ENCODE results near the gene SLC44A3. TPM values are rescaled to one million over a fixed set of nuclear protein-coding genes. Genes with fewer than 3 reads are reported as not detected.

The SLC44A3 gene
- total RNA-seq, 1 donor from 2014 or later: 19.5 TPM

- H3K36me3 Mint-ChIP-seq: peaks cover 53% of the 10 kb centered on the region
- H3K9me3 Mint-ChIP-seq: peaks cover 6% of the 10 kb centered on the region
- peaks cover 48% of the 10 kb centered on the region for H3K4me1 Mint-ChIP-seq (ENCODE audit: unreplicated experiment)
- H3K27ac Mint-ChIP-seq: peak overlapping the region; percentile 19
- H3K4me3 Mint-ChIP-seq: peak overlapping the region; percentile 3
- no peak for DNase-seq (ENCODE audit: extremely low spot score, unreplicated experiment)
- no peaks in the 10 kb centered on the region for H3K27me3 Mint-ChIP-seq
- no peak for TF ChIP-seq CTCF (conservative IDR thresholded peaks at IDR 0.05)
These were observed 89.3 kb downstream of the SLC44A3 start for GRCh38 chr1:94909486-94909885.

- no peak for TF ChIP-seq CTCF (conservative IDR thresholded peaks at IDR 0.05)
- Mint-ChIP-seq H3K4me3 (no peak overlapping the region), H3K27ac (no peak overlapping the region), H3K27me3 (no peaks in the 10 kb centered on the region), H3K36me3 (peaks cover 57% of the 10 kb centered on the region), H3K9me3 (peaks cover 6% of the 10 kb centered on the region), H3K4me1 (ENCODE audit: unreplicated experiment) (peaks cover 54% of the 10 kb centered on the region)
- no peak for DNase-seq (ENCODE audit: extremely low spot score, unreplicated experiment)
These were observed 92.4 kb downstream of the SLC44A3 start for GRCh38 chr1:94912263-94913184.

- no peak overlapping the region for H3K4me3 Mint-ChIP-seq
- no peak overlapping the region for H3K27ac Mint-ChIP-seq
- no peak for TF ChIP-seq CTCF (conservative IDR thresholded peaks at IDR 0.05)
- no peak for DNase-seq (ENCODE audit: extremely low spot score, unreplicated experiment)
- peaks cover 55% of the 10 kb centered on the region for H3K4me1 Mint-ChIP-seq (ENCODE audit: unreplicated experiment)
- no peaks in the 10 kb centered on the region for H3K27me3 Mint-ChIP-seq
- H3K36me3 Mint-ChIP-seq: peaks cover 55% of the 10 kb centered on the region
- no peaks in the 10 kb centered on the region for H3K9me3 Mint-ChIP-seq
These were observed 97.1 kb downstream of the SLC44A3 start for GRCh38 chr1:94917251-94917650.

- peak overlapping the region; percentile 57 for H3K4me3 Mint-ChIP-seq
- peak overlapping the region; percentile 56 for H3K27ac Mint-ChIP-seq
These were observed 99.3 kb downstream of the SLC44A3 start for GRCh38 chr1:94919241-94920030.

GRCh38 chr1:94920061-94920460 is 99.9 kb downstream of the SLC44A3 start:
- peak overlapping the region; percentile 56 for H3K27ac Mint-ChIP-seq
- H3K9me3 Mint-ChIP-seq: no peaks in the 10 kb centered on the region
- H3K27me3 Mint-ChIP-seq: no peaks in the 10 kb centered on the region
- TF ChIP-seq CTCF (conservative IDR thresholded peaks at IDR 0.05): peak; percentile 22
- H3K36me3 Mint-ChIP-seq: peaks cover 48% of the 10 kb centered on the region
- peaks cover 63% of the 10 kb centered on the region for H3K4me1 Mint-ChIP-seq (ENCODE audit: unreplicated experiment)
- DNase-seq (ENCODE audit: extremely low spot score, unreplicated experiment): no peak
- H3K4me3 Mint-ChIP-seq: peak overlapping the region; percentile 57

More at GRCh38 chr1:94919241-94920030, 99.3 kb downstream of the SLC44A3 start:
- Mint-ChIP-seq H3K27me3 (no peaks in the 10 kb centered on the region), H3K9me3 (no peaks in the 10 kb centered on the region), H3K36me3 (peaks cover 48% of the 10 kb centered on the region), H3K4me1 (ENCODE audit: unreplicated experiment) (peaks cover 57% of the 10 kb centered on the region)
- DNase-seq (ENCODE audit: extremely low spot score, unreplicated experiment): no peak
- TF ChIP-seq CTCF (conservative IDR thresholded peaks at IDR 0.05): no peak

All from type B pancreatic cell (in vitro differentiated cells).